ENCODE measurements around the gene CFL1. TPM values are rescaled to one million over a fixed set of nuclear protein-coding genes. Genes with fewer than 3 reads are reported as not detected.

CFL1 gene
- total RNA-seq, 1 experiment from 2014 or later, result 955 TPM

- intact Hi-C loops (cut with micrococcal nuclease; ENCODE audit: unreplicated experiment), result no loop called here
- Mint-ChIP-seq H3K4me1 (ENCODE audit: low read depth, unreplicated experiment) (peaks cover 56% of the 10 kb centered on the region), H3K9me3 (ENCODE audit: low read depth, unreplicated experiment) (no peaks in the 10 kb centered on the region), H3K27me3 (ENCODE audit: unreplicated experiment) (no peaks in the 10 kb centered on the region), H3K4me3 (ENCODE audit: low read depth, unreplicated experiment) (peak overlapping the region; percentile 84), H3K36me3 (ENCODE audit: insufficient read depth, unreplicated experiment) (peaks cover 69% of the 10 kb centered on the region), H3K27ac (ENCODE audit: unreplicated experiment) (peak overlapping the region; percentile 97)
- no TSS peak for BruUV-seq (replicated peaks)
- DNase-seq, result no peak
- CTCF ChIA-PET, result interaction anchor here (1.0 to 1.9 kb wide), 4 partner anchors 9 to 16 kb away, joined by 3 to 5 read pairs (median 4); partner anchors contain the start of gene FIBP
- TF ChIP-seq CTCF (IDR thresholded peaks at IDR 0.05; ENCODE audit: unreplicated experiment), result no peak
Observed at GRCh38 chr11:65900899-65901180, 42.9 kb upstream of the CFL1 start.

DNA sequence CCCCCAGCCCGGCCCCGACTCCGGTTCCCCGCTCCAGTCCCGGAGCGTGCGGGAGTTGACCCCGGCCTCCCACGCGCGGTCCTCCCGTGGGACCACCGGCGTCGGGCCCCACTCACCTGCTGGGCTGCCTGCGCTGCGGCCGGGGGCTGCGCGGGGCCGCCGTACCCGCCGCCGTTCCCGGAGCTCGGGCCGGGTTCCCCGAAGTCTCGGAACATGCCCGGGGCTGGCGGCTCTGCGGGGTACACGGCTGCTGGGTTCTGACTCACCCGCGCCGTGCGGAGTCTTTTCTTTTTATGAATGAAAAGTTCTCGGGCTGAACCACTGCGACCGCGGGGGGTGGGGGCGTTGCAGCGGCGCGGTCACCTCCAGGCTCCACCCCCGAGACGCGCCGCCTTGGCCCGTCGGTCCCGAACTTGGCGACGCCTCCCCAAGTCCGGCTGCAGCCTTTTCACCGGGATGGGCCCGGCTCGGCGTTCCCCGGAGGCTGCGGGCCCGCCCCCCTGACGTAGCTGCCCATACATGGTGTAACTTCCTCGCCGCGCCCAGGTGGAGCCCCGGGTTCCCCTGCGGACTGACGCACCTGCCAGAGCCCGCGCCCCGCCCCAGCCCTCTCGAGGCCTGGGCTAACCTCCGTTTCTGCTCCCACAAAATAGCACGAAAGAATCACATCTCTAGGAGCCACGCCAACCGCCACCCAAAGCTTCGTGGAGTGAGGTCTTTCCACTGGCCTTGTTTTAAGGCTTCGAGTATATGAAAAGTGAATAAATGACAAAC, 42.3 kb upstream of the CFL1 start, which contains the start of gene FOSL1:
FOSL1 (minus strand) TSS at position 264 of the 774 bp plus-strand sequence; CDS start at position 215, 49 bp downstream.
- CTCF ChIA-PET, result interaction anchor here (1.0 to 1.9 kb wide), 4 partner anchors 9 to 15 kb away, joined by 3 to 5 read pairs (median 4); partner anchors contain the start of gene FIBP
- intact Hi-C loops (cut with micrococcal nuclease; ENCODE audit: unreplicated experiment), result no loop called here
- Mint-ChIP-seq H3K27me3 (ENCODE audit: unreplicated experiment) (no peaks in the 10 kb centered on the region), H3K36me3 (ENCODE audit: insufficient read depth, unreplicated experiment) (peaks cover 75% of the 10 kb centered on the region), H3K4me3 (ENCODE audit: low read depth, unreplicated experiment) (peak within 1 kb of the TSS; percentile 84), H3K9me3 (ENCODE audit: low read depth, unreplicated experiment) (no peaks in the 10 kb centered on the region), H3K27ac (ENCODE audit: unreplicated experiment) (peak within 1 kb of the TSS; percentile 97), H3K4me1 (ENCODE audit: low read depth, unreplicated experiment) (peaks cover 62% of the 10 kb centered on the region)
- TF ChIP-seq CTCF (IDR thresholded peaks at IDR 0.05; ENCODE audit: unreplicated experiment), result no peak
- BruUV-seq (replicated peaks), result no TSS peak
- DNase-seq, result peak; percentile 99

DNA sequence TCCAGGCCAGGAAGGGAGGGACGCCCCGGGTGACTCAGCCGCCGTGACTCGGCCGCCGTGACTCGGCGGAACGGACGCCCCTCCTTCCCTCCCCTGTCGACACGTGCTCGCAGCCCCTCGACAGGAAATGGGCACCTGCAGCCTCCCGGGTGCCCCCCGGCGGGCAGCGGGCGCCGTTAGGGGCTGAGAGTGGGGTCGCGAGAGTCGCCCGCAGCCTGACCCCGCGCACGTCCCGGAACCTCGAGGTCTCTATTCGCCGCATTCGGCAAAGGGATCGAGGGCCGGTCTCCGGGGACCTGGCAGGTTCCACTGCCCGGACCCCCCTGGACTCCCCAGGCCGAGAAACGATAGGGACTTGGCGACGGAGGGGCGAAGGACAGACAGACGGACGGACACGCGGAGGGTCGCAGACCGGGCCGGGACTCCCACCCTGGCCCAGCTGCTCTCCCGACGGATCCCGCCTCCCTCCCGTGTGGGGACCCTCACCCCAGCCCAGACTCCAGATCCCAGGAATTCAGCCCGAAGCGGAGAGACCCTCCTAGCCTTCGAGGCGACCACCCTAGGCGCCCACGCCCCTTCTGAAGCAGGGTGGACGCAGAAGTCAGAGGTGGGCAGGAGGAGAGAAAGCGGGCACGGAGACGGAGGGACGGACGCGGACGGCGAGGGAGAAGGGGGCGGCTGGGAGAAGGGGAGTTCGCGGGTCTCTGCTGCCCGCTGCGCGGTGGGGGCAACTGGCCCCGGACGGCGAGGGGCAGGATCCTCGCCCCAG, 41.6 kb upstream of the CFL1 start:
- H3K27ac Mint-ChIP-seq (ENCODE audit: unreplicated experiment), result peak overlapping the region; percentile 97
- peaks cover 64% of the 10 kb centered on the region for H3K4me1 Mint-ChIP-seq (ENCODE audit: low read depth, unreplicated experiment)
- intact Hi-C loops (cut with micrococcal nuclease; ENCODE audit: unreplicated experiment), result no loop called here
- peaks cover 82% of the 10 kb centered on the region for H3K36me3 Mint-ChIP-seq (ENCODE audit: insufficient read depth, unreplicated experiment)
- no TSS peak for BruUV-seq (replicated peaks)
- no peak for TF ChIP-seq CTCF (IDR thresholded peaks at IDR 0.05; ENCODE audit: unreplicated experiment)
- H3K27me3 Mint-ChIP-seq (ENCODE audit: unreplicated experiment), result no peaks in the 10 kb centered on the region
- CTCF ChIA-PET, result interaction anchor here (1.0 to 1.3 kb wide), 3 partner anchors 8 to 16 kb away, joined by 4 to 6 read pairs (median 4); partner anchors contain the start of gene CCDC85B
- no peaks in the 10 kb centered on the region for H3K9me3 Mint-ChIP-seq (ENCODE audit: low read depth, unreplicated experiment)
- peak; percentile 87 for DNase-seq
- peak overlapping the region; percentile 84 for H3K4me3 Mint-ChIP-seq (ENCODE audit: low read depth, unreplicated experiment)

- Mint-ChIP-seq H3K4me1 (ENCODE audit: low read depth, unreplicated experiment) (peaks cover 57% of the 10 kb centered on the region), H3K36me3 (ENCODE audit: insufficient read depth, unreplicated experiment) (peaks cover 90% of the 10 kb centered on the region), H3K4me3 (ENCODE audit: low read depth, unreplicated experiment) (peak overlapping the region; percentile 84), H3K9me3 (ENCODE audit: low read depth, unreplicated experiment) (no peaks in the 10 kb centered on the region), H3K27ac (ENCODE audit: unreplicated experiment) (peak overlapping the region; percentile 97), H3K27me3 (ENCODE audit: unreplicated experiment) (no peaks in the 10 kb centered on the region)
- TSS peak; percentile 27 for BruUV-seq (replicated peaks)
- intact Hi-C loops (cut with micrococcal nuclease; ENCODE audit: unreplicated experiment), result no loop called here
- CTCF ChIA-PET, result interaction anchor here (0.7 to 1.3 kb wide), 5 partner anchors 8 to 52 kb away, joined by 3 to 6 read pairs (median 4); partner anchors contain the start of gene CCDC85B
- DNase-seq, result no peak
- no peak for TF ChIP-seq CTCF (IDR thresholded peaks at IDR 0.05; ENCODE audit: unreplicated experiment)
Observed at GRCh38 chr11:65898656-65899355, 40.8 kb upstream of the CFL1 start.
